CD1c-positive myeloid dendritic cell (primary cell): ENCODE data around the gene OPA3.
A peak's percentile ranks its signal among the peaks of the same experiment; 100 is the strongest.

Experiments
- DNase-seq: peaks from one replicate; pipeline ENCODE4 v3.0.0-alpha.2; 2016; ENCODE audit errors: extremely low spot score

OPA3 gene

DNA sequence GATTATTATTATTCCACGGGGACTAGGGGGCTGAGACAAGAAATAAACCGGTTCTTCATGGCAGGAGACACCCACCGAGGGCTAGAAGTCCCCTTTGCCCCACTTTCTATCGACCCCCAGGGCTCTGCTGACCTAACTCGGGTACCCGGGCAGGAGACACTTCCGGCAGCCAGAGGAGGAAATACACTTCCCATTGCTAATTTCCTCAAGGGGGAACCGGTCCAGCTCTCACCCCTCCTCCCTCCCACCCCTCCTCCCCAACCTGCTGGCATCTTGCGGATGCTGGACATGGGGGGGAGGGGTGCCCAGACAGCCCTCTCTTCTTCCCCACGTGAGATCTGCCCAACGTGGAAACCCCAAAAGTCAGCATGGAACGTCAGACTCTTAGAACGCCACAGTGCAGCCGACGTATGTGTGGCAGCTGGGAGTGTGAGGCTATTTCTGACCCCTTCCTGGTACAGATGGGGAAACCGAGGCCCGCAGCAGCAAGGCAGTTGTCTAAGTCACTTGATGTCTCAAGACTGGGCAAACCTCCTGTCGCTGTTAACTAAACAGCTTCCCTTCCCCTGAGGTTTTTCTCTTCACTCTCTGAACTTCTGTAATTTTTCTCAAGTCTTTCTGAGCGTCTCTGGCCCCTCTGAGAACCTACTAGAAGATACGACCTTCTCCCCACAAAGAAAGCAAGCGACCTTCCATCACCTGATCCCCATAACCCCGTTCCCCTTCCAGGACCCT lies 13.8 kb upstream of the OPA3 start:
- peak; percentile 35 for DNase-seq

DNA sequence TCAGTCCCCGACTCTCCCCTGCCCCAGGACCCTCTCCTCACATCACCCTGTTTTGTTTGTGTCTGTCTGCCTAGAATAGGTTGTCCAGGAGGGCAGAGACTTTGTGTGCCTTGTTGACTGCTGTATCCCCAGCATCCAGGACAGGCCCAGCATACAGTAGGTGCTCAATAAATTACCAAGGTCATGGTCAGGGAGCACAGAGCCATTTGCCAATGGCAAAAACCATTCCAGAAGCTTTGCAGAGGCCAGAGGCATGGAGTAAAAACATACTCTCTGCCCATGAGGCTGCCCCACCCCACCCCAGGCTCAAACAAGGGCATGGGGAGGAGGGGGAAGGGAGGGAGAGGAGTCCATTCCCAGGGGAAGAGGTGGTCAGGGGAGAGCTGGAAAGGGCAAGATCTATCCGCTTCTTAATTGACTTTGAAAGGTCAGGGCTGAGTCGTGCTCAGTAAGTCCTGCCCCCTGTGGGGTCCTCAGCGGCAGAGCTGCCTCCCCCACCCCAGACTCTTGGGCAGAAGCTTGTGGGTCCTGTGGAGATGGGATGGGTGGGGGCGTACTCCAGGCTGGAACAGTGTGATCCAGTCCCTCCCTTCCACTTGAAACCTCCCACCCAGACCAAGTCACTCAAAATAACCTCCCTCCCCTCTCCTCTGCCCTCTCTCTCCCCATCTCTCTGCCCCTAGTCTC lies 13.0 kb upstream of the OPA3 start:
- no peak for DNase-seq

DNA sequence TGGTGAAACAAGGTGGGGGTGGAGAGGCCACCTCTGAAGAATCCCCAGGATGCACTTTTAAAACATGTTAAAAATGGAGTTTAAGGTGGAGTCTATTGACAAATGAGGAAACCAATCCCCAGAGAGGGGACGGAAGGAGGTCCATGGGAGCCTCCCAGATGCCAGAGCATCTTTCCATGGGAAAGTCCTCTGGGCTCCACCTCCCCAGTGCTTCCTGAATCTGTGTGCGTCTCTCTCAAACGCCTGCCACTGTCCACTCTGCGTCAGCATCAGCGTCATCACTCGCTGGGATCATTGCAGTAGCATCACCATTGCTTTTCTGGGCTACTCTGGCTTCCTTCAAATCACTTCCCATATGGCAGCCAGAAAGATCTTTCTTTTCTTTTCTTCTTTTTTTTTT lies 11.2 kb upstream of the OPA3 start:
- no peak for DNase-seq

DNA sequence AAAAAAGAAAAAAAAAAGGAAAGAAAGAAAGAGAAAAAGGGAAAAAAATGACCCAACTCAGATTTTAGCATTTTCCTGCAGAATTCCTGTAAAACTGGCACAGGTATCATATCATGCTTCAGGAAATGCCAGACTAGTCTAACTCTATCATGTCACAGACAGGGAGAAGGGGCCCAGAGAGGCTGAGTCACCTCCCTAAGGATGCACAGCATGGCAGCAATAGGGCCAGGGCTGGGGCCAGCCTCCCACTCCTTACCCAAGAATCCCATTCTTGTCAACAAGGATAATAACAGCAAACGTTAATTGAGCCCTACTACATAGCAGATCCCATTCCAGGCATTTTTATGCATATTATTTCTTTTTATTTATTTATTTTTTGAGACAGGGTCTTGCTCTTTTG lies 8.9 kb upstream of the OPA3 start:
- DNase-seq = no peak

DNA sequence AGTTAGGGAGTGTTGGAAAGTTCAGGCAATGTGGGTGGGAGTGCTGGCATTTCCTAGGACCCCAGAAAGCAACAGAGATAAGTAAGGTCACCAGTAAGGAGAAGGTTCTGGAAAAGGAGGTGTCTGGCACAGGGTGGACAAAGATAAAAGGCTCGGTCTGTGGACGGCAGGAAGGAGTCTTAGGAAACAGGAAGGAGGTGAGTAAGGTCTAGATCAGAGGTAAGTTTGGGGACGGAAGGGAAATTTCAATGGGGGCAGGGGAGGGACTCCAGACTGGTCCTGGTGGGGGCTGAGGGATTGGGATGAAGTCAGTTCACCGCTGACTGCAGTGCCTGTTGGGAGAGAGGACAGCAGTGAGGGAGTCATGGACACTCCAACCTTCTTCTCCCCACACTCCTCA lies 7.8 kb upstream of the OPA3 start:
- DNase-seq = no peak

DNA sequence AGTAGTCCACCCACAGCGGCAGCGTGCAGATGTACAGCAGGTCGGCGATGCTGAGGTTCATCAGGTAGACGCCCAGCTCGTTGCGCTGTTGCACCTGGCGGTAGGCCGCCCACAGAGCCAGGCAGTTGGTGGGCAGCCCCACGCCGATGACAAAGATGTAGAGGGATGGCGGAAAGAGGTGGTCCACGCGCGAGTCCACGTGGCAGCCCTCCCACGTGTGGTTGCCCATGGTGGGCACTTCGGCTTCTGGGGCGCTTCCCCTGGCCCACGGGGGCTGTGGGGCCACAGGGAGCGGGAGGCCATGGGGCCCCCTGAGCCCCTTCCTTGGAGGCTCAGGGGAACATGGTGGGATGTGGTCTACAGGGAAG lies 7.0 kb upstream of the OPA3 start:
- DNase-seq = no peak

DNA sequence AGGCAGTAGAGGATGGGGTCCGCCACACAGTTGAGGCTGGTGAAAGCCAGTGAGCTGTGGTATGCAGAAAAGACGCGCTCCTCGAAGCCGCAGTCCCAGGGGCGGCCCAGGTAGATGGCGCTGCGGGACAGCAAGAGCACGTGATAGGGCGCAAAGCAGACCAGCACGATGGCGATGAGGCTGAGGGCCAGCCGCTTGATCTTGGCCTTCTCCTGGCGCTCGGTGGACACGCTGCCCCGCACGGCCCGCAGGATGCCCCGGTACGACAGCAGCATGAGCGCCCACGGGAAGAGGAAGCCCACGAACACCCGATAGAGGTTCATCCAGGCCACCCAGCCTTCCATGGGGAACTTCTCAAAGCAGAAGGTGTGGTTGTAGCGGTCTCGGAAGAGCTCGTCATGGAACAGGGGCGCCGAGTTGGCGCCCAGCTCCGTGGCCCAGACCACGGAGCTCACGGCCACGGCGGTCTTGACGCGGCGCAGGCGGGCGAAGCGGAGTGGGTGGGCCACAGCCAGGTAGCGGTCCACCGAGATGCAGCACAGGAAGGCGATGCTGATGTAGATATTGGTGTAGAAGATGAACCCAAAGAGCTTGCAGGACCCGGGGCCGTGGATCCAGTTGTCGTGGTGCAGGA lies 6.5 kb upstream of the OPA3 start:
- DNase-seq = no peak

DNA sequence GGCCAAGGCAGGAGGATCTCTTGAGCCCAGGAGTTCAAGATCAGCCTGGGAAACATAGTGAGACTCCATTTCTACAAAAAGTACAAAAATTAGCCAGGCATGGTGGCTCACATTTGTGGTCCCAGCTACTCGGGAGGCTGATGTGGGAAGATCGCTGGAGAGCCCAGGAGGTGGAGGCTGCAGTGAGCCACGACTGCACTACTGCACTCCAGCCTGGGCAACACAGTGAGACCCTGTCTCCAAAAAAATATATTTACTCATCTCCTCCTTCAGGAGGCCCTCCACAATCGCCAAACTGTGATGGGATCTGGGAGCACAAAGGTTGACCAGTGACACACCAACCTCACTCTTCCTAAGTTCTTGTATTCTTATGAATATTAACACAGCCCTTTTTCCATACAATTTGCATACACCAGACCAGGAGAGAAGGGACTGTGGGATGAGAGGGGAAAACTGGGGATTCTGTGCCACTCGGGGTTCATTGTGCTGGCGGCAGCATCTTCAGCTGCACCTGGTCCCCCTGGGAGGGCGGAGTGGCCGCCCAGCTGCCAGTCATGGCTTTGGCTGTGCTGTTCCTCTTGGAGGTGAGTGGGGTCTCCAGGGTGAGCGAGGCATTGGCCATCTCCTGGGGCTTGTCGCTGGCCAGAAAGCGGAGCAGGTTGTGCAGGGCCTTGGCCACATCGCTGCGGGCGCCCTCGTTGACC lies 5.8 kb upstream of the OPA3 start:
- DNase-seq = no peak

DNA sequence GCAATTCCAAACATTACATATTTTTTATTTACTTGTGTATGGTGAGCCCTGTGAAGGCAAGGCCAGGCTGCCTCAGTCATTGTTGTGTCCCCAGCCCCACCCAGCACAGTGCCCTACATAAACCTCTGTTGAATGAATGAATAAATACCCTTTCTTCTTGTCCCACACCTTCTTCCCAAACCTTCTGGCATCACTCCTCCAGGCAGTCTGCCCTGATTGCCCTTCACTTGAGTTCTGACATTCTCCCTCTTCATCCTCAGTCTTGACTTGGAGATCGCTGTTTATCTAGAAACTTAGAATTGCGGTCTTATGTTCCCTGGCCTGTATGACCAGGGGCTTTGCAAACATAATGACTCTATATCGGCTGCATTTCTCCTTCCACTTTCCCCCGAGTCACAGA lies 5.2 kb upstream of the OPA3 start:
- DNase-seq = no peak

DNA sequence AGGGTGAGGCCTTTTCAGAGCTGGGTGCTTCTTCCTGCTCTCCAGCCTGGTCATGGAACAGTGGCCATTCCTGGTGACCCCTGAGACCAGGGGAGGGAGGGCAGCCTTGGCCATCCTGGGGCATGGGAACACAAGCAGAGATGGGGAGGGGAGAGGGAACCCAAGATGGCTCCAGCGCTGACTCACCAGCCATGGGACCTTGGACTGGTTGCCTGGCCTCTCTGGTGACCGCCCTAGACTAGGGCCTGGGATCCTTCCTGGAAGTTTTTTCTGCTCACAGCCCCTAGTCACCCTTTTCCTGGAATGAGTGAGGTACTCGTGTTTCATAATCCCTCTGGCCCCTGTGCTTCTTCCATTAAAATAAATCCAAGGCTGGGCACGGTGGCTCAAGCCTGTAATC lies 3.3 kb upstream of the OPA3 start:
- peak; percentile 11 for DNase-seq

DNA sequence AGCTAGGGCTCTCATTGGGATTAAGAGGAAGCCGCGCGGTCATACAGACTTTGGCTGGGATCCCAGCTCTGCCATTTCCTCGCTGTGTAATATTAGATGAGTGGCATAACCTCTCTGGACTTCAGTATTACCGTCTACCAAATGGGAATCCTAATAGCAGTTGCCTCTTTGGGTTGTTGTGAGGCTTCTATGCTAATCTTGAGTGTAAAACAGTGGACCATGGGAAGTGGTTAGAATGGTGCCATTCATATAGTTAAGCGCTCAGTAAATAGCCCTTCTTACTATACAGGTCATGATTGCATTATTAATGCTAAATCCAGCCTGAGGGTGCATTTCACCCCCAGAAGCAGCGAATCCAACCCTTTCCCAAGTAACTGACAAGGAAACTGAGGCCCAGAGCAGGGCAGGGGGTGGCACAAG lies 566 bp upstream of the OPA3 start:
- DNase-seq = no peak

DNA sequence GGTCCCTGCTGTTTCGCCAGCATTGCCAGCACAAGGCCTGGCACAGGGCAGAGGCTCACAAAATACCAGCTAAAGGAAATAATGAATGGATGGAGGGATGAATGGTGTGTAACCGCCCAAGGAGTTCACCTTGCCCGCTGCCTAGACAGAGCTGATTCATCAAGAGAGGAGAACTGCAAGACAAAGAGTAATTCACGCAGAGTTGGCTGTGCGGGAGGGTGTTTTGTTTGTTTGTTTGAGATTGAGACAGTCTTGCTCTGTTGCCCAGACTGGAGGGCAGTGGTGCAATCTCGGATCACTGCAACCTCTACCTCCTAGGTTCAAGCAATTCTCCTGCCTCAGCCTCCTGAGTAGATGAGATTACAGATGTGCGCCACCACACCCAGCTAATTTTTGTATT lies 3.0 kb downstream of the OPA3 start:
- DNase-seq = no peak

DNA sequence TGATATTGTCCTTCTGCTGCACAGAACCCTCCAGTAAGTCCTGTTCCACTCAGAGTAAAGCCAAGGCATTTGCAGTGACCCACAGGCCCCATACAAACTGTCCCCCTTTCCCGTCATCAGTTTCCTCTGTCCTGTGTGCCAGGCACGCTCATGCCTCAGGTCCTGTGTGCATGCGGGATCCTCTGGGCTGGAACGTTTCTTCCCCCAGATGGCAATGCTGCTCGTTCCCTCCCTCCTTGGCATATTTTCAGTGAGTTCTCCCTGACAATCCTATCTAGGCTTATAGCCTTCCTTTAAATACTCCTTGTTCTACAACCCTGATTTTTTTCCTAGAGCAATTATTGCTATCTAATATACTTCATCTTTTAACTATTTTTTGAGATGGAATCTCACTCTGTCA lies 5.7 kb downstream of the OPA3 start:
- no peak for DNase-seq

DNA sequence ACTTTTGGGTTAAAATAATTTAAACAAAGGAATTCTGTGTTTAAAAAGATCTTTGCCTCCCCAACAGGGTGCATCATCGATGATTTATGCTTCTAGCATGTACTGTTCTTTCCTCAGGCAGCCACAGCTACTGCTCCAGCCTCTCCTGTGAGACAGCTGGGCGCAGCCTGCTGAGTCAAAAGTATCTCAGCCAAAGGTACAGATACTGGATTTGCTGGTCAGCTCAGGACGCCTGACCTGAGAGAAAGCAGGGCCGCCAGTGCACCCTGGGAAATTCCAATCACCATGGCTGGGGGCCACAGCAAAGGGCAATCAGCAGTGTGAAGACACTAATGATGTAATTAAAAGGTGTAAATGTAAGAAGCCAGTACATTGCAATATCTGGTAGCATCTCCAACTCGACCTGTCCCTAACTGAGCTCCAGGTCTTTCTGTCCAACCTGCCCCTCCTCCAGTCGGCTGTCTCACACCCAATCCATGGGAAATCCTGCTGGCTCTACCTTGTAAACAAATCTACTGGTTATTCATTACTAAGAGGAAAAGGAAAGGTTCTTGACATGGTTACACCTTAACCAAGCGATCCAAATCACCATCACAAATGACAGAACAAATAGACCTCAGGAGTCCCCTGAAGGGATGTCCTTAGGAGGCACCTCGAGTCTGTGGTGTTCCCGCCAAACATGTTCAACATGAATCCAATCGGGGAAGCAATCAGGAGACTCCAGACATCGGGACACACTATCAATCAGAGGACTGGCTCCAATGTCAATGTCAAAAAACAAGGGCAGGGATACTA lies 7.3 kb downstream of the OPA3 start:
- DNase-seq = no peak

DNA sequence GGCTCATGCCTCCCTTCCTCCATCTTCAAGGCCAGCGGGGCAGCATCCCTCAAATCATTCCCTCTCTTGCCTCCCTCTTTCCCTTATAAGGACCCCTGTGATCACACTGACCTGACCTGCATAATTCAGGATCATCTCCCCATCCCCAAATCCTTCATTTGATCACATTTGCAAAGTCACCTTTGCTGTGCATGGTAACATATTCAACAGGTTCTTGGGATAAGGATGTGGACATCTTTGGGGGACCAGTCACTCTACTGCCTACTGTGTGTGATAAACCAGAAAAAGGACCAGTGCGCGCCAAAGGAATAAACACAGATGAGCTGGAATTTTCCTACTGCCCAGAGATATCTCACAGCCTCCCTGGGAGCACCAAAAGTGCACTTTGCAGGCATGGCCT lies 7.9 kb downstream of the OPA3 start:
- no peak for DNase-seq

DNA sequence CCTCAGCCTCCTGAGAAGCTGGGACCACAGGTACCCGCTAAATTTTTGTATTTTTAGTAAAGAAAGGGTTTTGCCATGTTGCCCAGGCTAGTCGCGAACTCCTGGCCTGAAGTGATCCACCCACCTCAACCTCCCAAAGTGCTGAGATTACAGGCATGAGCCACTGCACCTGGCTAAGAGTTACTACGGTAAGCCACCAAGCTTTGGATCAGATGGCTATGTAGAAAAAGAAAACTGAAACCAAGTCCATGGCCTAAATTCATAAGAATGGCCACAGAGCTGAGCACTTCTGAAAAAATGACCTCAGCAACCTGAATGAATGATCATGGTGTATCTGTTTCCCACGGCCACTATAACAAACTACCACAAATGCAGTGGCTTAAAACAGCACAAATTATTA lies 9.4 kb downstream of the OPA3 start:
- DNase-seq = no peak

DNA sequence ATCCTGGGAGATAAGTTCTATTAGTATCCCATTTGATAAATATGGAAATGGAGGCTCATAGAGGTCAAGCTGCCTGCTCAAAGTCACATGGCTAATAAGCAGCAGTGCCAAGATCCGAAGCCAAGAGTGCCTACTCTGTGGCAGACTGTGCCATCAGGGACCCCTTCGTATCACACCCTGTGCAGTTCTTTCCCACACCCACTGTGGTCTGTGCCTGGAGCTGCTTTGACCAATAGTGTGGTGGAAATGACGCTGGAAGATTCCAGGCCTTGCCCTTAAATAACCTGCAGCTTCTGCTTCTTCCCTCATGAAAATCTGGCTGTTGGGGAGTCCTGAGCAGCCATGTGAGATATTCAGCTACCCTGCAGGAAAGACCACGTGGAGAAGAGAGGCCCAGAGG lies 10.1 kb downstream of the OPA3 start:
- DNase-seq = no peak

DNA sequence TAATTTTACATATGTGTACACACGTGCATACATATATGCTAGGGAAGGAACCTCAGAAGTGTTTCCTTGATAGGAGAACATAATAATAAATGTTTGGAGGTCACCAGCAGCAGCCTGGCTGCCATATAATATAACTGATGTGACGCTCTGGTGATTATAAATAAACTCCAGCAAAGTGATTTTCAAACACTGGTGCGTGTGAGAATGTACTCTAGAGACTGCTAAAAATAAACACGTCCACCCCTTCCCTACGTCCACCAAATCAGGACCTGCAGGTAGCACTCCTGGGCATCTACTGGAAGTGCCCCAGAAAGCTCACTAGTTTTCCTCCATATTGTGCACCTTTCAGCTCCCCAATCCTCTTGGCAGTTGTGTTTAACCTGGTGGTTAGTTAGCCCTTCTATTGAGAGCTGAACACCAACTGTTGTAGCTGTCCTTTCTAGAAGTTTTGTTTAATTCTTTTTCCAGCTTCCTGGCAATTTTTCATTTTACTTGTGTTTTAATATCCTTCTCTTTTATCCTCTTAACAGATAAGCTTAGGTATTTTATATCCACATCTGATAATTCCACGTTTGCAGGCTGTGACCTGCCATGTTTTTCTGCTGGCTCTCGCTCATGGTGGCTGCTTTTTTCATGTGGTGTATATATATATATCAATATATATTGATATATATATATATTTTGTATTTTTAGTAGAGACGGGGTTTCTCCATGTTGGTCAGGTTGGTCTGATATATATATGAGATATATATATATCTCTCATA lies 13.0 kb downstream of the OPA3 start:
- no peak for DNase-seq

DNA sequence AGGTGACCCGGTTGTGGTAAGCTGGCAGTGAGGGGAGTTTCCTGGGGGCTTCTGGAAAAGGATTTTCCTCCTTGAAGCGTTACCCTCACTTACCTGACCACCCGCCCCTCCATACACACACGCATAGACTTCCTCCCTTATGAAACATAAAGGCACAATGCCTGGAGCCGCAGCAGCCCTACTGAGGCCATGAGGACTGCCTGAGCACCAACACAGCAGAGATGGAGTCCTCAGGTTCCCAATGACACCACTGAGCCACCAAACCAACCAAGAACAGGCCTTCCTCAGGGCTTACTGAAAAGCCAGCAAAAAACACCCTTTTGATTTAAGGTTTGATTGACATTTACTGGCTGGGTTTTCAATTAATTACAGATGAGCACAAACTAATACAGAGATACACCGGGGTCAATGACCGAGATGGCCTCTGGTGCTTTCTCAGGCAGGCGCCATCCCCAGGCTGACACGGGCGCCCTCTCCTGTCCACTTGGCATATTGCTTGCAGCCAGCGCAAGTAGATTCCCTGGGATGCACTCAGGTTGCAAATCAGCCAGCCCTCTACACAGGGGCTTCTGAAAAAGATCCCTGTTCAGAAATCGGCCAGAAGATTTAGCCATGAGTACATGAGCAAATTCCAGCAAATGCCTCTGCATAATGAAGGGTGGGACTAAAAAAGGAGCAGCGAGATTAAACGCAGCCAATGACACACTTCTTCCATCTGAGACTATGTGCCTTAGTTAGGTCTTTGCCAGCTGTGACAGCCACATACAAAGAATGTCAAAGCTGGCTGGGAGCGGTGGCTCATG lies 14.8 kb downstream of the OPA3 start:
- DNase-seq = peak; percentile 59

DNA sequence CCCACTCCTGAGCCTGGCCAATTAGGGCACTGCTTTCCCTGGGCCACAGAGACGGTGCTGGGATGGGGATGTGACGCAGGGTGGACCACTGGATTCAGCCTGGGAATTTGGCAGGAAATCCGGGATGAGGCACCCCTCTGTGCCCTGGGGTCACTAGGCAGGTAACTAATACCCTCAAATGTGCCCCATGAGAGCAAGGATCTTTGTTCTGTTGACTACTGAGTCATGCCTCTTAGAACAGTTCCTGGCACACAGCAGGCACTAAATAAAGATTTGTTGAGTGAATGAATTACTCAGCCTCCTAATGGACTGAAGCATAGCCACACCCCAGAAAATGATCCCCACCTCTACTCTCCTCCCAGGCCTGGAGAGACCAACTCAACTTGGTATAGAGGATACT lies 15.9 kb downstream of the OPA3 start:
- DNase-seq = no peak
